Spinal cord (tissue), 10 donors: ENCODE measurements around the gene DUOXA1. TPM values are rescaled to one million over a fixed set of nuclear protein-coding genes. Genes with fewer than 3 reads are reported as not detected.
A peak's percentile ranks its signal among the peaks of the same experiment; 100 is the strongest.

Experiments used
- DNase-seq, 6 donors: peaks; one replicate each; pipeline versions ENCODE4 v3.0.0 to v3.0.0-alpha.2; 2013 to 2015; ENCODE audit warnings: low spot score in 6 of 6, low read depth in 4 of 6
- H3K27ac ChIP-seq: one replicate; pipeline ENCODE4 v1.5.1; 2013; ENCODE audit warnings: low read depth, low read length, control low read depth
- H3K27me3 ChIP-seq: one replicate; pipeline ENCODE4 v1.6.1; 2013; ENCODE audit warnings: low read length; ENCODE audit not compliant: control insufficient read depth, insufficient read depth
- H3K36me3 ChIP-seq: one replicate; pipeline ENCODE4 v1.6.1; 2013; ENCODE audit warnings: low read length; ENCODE audit not compliant: control insufficient read depth, insufficient read depth
- H3K4me1 ChIP-seq: one replicate; pipeline ENCODE4 v1.6.1; 2013; ENCODE audit warnings: low read length; ENCODE audit not compliant: control insufficient read depth, insufficient read depth
- H3K4me3 ChIP-seq: one replicate; pipeline ENCODE4 v1.5.1; 2013; ENCODE audit warnings: low read depth, low read length, control low read depth
- H3K9me3 ChIP-seq: one replicate; pipeline ENCODE4 v1.6.1; 2013; ENCODE audit warnings: low read length; ENCODE audit not compliant: control insufficient read depth, insufficient read depth
- WGBS: methylation state at CpG from one replicate; pipeline ENCODE4 v1.1.5; 2013; ENCODE audit warnings: missing lambda C conversion rate; ENCODE audit not compliant: insufficient coverage; 5-methylcytosine and 5-hydroxymethylcytosine counted together
- polyA plus RNA-seq, 2 donors: library from polyadenylated mRNA; unstranded; fragments of 120-200 nt; gene quantifications; one replicate each; pipeline ENCODE4 v1.2.1, GENCODE V29; 2013; ENCODE audit not compliant: insufficient read length in 2 of 2
- total RNA-seq, 2 donors: library from RNA; depleted of rRNA in 1 of 2; stranded (reverse); fragments of 120-200 nt in 1 of 2; fragments of >200 nt in 1 of 2; gene quantifications; one replicate each; pipeline versions ENCODE4 v1.2.3 to v1.2.4, GENCODE V29; 2013 to 2014
- donor health status: healthy.

The DUOXA1 gene
- total and polyA plus RNA-seq, 4 donors = 0.11 TPM; not detected in 3

- WGBS = 6% methylated on average over 53 of the region's 57 CpGs
- Histone ChIP-seq H3K4me1 (peaks cover 16% of the 10 kb centered on the region), H3K4me3 (no peak overlapping the region), H3K27me3 (peaks cover 51% of the 10 kb centered on the region), H3K27ac (no peak overlapping the region), H3K36me3 (no peaks in the 10 kb centered on the region), H3K9me3 (no peaks in the 10 kb centered on the region)
- DNase-seq = no peak
Observed at GRCh38 chr15:45134682-45135604, 5.3 kb upstream of the DUOXA1 start.

DNA sequence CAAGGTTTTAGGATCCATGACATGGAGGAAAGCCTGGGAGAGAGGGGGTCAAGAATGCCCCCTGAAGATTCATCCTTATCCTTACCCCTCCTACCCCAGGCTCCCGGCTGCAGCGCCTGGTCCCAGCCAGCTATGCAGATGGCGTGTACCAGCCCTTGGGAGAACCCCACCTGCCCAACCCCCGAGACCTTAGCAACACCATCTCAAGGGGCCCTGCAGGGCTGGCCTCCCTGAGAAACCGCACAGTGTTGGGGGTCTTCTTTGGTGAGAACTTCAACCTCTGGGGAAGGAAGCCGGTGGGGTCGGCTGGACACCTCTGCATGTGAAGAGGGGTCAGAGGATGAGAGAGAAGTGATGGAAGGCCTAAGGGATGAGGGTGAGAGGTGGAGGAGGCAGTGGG, 4.4 kb upstream of the DUOXA1 start:
- Histone ChIP-seq H3K4me3 (no peak overlapping the region), H3K36me3 (no peaks in the 10 kb centered on the region), H3K4me1 (peaks cover 23% of the 10 kb centered on the region), H3K27ac (no peak overlapping the region), H3K9me3 (no peaks in the 10 kb centered on the region), H3K27me3 (peaks cover 60% of the 10 kb centered on the region)
- DNase-seq = no peak
- WGBS = 84% methylated on average over 3 of the region's 7 CpGs

DNA sequence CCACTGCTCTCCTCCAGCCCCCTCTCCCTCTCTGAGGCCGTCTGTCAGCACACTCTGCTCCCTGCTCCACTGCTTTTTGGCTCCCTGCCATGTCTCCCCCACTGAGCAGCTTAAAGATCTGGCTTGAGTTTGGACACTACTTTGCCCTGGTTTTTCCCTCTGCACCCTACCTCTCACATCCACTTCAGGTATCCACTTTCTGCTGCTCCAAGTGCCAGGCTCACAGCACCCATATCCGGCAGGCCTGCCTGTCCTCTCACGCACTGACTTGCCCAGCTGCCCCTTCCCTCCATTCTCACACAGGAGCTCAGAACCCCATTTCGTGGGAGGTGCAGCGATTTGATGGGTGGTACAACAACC, 3.9 kb upstream of the DUOXA1 start:
- Histone ChIP-seq H3K27ac (no peak overlapping the region), H3K4me3 (no peak overlapping the region), H3K36me3 (no peaks in the 10 kb centered on the region), H3K27me3 (peaks cover 65% of the 10 kb centered on the region), H3K9me3 (no peaks in the 10 kb centered on the region), H3K4me1 (peaks cover 27% of the 10 kb centered on the region)
- peak in 2 of 6 donors; percentile 37 to 44 for DNase-seq
- 79% methylated on average over 4 of the region's 5 CpGs for WGBS

DNA sequence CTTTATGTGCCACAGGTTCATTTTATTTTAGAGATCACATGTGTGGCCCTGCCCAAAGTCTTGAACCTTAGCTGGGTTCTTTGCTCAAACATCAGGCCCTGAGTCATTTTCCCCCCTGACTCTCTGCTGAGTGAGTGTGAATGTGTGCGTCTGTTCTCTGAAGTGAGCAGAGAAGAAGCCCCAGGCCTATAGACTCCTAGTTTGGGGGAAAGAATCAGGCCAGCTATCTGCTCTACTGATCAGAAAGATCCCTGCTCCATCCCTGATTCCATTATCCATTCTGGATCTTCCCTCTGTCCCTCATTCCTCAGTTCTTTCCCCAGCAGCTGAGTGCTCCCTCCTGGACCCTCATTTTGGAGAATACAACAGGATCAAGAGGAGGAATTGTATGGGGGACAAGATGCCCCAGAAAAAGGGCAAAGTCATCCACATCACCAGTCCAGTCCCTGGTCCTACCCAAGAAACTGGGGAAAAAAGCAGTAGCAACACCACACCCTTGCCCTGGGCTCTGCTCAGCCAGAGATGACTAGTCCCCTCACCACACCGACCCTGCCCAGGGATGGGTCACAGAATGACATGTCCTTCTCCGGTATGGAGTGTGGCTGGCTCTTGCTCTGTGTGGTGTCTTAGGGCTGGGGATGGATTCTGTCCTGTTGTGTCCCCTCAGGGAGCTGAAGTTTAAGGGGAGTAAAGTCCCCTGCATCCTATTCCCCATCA, 3.3 kb upstream of the DUOXA1 start:
- Histone ChIP-seq H3K4me1 (peaks cover 27% of the 10 kb centered on the region), H3K27me3 (peaks cover 70% of the 10 kb centered on the region), H3K4me3 (no peak overlapping the region), H3K27ac (no peak overlapping the region), H3K9me3 (no peaks in the 10 kb centered on the region), H3K36me3 (no peaks in the 10 kb centered on the region)
- DNase-seq = no peak
- WGBS = 100% methylated on average over 1 of the region's 3 CpGs

DNA sequence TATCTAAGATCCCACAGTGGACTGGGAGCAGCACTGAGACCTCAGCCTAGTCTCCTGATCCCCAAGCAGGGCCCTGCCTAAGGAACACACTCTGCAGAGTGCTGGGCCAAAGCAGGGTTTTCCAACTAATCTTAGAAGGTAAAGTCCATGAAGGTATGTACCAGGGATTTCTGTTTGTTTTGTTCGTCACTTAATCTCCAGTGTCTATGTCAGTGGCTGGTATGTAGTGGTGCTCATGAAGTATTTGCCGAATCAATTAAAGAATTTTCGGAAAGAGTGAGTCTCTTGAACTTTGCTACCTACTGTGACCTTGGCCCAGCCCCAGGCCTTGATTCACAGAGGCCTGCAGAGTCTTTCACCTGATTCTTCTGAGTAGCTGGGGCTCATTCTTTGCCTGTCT, 1.8 kb upstream of the DUOXA1 start:
- Histone ChIP-seq H3K36me3 (no peaks in the 10 kb centered on the region), H3K4me1 (peaks cover 27% of the 10 kb centered on the region), H3K27ac (no peak overlapping the region), H3K4me3 (no peak overlapping the region), H3K27me3 (peaks cover 75% of the 10 kb centered on the region), H3K9me3 (no peaks in the 10 kb centered on the region)
- DNase-seq = no peak
- 90% methylated on average over 3 of the region's 3 CpGs for WGBS

- 83% methylated on average over 2 of the region's 7 CpGs for WGBS
- Histone ChIP-seq H3K36me3 (no peaks in the 10 kb centered on the region), H3K27me3 (peaks cover 75% of the 10 kb centered on the region), H3K9me3 (no peaks in the 10 kb centered on the region), H3K4me1 (peaks cover 20% of the 10 kb centered on the region), H3K4me3 (no peak overlapping the region), H3K27ac (no peak overlapping the region)
- no peak for DNase-seq
Observed at GRCh38 chr15:45130291-45131000, 767 bp upstream of the DUOXA1 start.

DNA sequence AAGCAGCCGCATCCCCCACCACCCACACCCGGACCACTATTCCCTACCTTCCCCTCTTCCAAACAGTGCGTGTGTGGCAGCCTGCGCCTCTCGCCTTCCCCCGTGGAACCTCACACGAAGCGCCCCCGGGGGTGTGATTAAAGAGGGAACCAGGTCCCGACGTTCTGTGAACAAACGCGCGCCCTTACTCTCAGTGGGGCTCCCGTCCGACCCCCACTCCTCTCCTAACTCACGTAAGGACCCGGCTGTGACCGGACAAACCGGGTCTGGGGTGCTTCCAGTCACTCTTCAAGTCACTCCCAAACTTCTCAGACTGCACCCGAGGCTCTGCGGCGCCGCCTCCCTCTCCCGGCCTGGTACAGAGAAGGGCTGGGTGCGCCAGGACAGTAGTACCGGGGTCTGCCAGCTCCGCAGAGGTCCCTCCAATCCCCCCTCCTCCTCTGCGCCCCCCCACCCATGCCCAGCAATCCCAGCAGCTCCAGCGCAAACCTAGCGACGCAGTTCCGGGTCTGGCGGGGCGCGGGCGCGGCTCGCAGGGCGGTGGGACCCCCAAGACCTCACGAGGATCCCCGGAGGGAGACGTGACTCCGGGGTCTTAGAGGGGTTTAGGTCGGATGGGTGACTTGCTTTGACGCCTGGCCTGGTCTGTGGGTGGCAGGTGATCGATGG, 574 bp downstream of the DUOXA1 start:
- DNase-seq = no peak
- Histone ChIP-seq H3K4me1 (peaks cover 13% of the 10 kb centered on the region), H3K36me3 (no peaks in the 10 kb centered on the region), H3K4me3 (no peak overlapping the region), H3K9me3 (no peaks in the 10 kb centered on the region), H3K27ac (no peak overlapping the region), H3K27me3 (peaks cover 71% of the 10 kb centered on the region)
- whole genome bisulfite sequencing = under 1% methylated on average over 25 of the region's 47 CpGs

DNA sequence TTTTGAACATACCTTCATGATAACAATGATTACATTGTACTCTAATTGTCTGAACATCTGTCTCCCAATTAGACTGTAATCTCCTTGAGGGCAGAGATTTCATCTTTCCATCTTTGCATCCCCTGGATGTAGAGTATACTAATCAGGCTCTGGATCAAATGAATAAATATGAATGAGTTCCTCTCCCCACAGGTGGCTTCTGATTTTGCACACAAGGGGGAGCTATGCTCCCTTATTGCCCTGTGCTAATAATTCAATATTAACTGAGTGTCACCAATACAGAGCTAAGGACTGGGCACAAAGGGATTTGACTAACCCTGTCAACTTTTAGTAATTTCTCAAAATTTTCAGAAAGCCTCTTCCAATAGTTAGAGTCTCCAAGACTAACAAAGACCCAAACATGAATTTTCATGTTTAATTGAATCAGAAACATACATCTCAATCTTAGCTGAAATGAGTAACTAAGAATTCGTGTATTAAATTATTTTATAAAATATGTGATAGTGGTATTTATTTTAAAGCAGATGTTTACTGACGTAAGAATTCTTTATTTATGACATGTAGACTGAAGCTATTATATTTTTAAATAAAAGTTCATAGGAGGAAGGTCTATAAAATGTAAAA, 3.0 kb downstream of the DUOXA1 start:
- Histone ChIP-seq H3K36me3 (no peaks in the 10 kb centered on the region), H3K9me3 (no peaks in the 10 kb centered on the region), H3K27me3 (peaks cover 63% of the 10 kb centered on the region), H3K27ac (no peak overlapping the region), H3K4me3 (no peak overlapping the region), H3K4me1 (peaks cover 13% of the 10 kb centered on the region)
- no CpG with 5 or more reads among the region's 2 CpGs for WGBS
- DNase-seq = no peak

DNA sequence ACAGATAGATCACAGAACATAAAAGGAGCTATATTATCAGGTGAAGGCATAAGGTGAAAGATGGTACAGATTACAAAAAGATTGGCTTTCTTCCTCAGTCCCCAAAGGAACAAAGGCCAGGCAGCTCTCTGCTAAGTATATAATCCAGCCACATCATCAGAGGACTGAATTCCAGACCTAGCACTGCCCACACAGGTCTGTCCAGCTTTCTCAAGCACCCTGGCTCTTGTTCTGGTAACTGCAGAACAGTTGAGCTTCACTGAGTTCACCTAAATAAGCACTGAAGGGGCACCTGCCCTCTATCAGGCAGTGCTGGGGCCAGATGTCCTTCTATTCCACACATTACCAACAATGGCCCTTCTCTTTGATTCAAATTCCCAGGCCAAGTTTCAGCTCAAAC, 6.3 kb downstream of the DUOXA1 start:
- no peaks in the 10 kb centered on the region for H3K9me3 ChIP-seq
- H3K27ac ChIP-seq = no peak overlapping the region
- peaks cover 32% of the 10 kb centered on the region for H3K27me3 ChIP-seq
- H3K4me1 ChIP-seq = no peaks in the 10 kb centered on the region
- DNase-seq = no peak
- H3K4me3 ChIP-seq = no peak overlapping the region
- no peaks in the 10 kb centered on the region for H3K36me3 ChIP-seq
